ENCODE data around the gene UBA6.

UBA6 gene

GRCh38 chr4:67616478-67616877 is 84.5 kb downstream of the UBA6 start:
- Histone ChIP-seq H3K4me1 (ENCODE audit: control insufficient read depth, insufficient read depth, low read depth, low read length) (no peaks in the 10 kb centered on the region), H3K79me1 (replicated peaks; ENCODE audit: low read length, poor library complexity, severe bottlenecking) (peaks cover 2% of the 10 kb centered on the region), H3K36me3 (ENCODE audit: control insufficient read depth in 1 of 2, insufficient read depth in 2 of 2, low read depth in 1 of 2, low read length in 2 of 2) (peaks cover 6 to 64% of the 10 kb centered on the region in 2 experiments), H3K27ac (ENCODE audit: low read length, poor library complexity, severe bottlenecking) (no peak overlapping the region), H3K14ac (ENCODE audit: low read length in 2 of 2) (no peak overlapping the region), H2BK5ac (ENCODE audit: low read depth, low read length, poor library complexity, severe bottlenecking) (no peak overlapping the region), H3K4ac (ENCODE audit: low read depth in 1 of 2, low read length in 2 of 2) (no peak overlapping the region), H2BK15ac (ENCODE audit: low read depth, poor library complexity, severe bottlenecking) (no peak overlapping the region), H3K4me2 (ENCODE audit: low read length, poor library complexity, severe bottlenecking) (no peak overlapping the region), H4K8ac (ENCODE audit: low read length) (no peak overlapping the region), H3K4me3 (ENCODE audit: insufficient read depth in 1 of 2, low read depth in 1 of 2, low read length in 2 of 2) (no peak overlapping the region), H4K91ac (ENCODE audit: low read length) (no peak overlapping the region), H3K18ac (ENCODE audit: low read depth in 1 of 2, low read length in 2 of 2) (no peak overlapping the region), H3K9me3 (ENCODE audit: control insufficient read depth, low read length) (peaks cover 21% of the 10 kb centered on the region), H2AK5ac (ENCODE audit: low read length, severe bottlenecking) (no peak overlapping the region), H3K27me3 (ENCODE audit: control insufficient read depth in 1 of 2, insufficient read depth in 1 of 2, low read length in 2 of 2) (no peaks in the 10 kb centered on the region), H2BK120ac (ENCODE audit: low read depth, low read length) (no peak overlapping the region), H2BK12ac (ENCODE audit: low read length in 2 of 2) (no peak overlapping the region), H3K9ac (ENCODE audit: low read length) (no peak overlapping the region), H2AFZ (ENCODE audit: low read depth, low read length) (no peak overlapping the region), H3K23ac (ENCODE audit: low read length in 2 of 2) (no peak overlapping the region)
- 97% methylated on average over 1 of the region's 1 CpG for WGBS
- DNase-seq: no peak

- Histone ChIP-seq H3K79me1 (replicated peaks; ENCODE audit: low read length, poor library complexity, severe bottlenecking) (peaks cover 2% of the 10 kb centered on the region), H4K91ac (ENCODE audit: low read length) (no peak overlapping the region), H3K27ac (ENCODE audit: low read length, poor library complexity, severe bottlenecking) (no peak overlapping the region), H4K8ac (ENCODE audit: low read length) (no peak overlapping the region), H3K4me2 (ENCODE audit: low read length, poor library complexity, severe bottlenecking) (no peak overlapping the region), H3K23ac (ENCODE audit: low read length in 2 of 2) (no peak overlapping the region), H3K14ac (ENCODE audit: low read length in 2 of 2) (no peak overlapping the region), H3K18ac (ENCODE audit: low read depth in 1 of 2, low read length in 2 of 2) (no peak overlapping the region), H2BK5ac (ENCODE audit: low read depth, low read length, poor library complexity, severe bottlenecking) (no peak overlapping the region), H3K4me1 (ENCODE audit: control insufficient read depth, insufficient read depth, low read depth, low read length) (no peaks in the 10 kb centered on the region), H2AK5ac (ENCODE audit: low read length, severe bottlenecking) (no peak overlapping the region), H2BK120ac (ENCODE audit: low read depth, low read length) (no peak overlapping the region), H3K27me3 (ENCODE audit: control insufficient read depth in 1 of 2, insufficient read depth in 1 of 2, low read length in 2 of 2) (no peaks in the 10 kb centered on the region), H2AFZ (ENCODE audit: low read depth, low read length) (no peak overlapping the region), H3K9ac (ENCODE audit: low read length) (no peak overlapping the region), H3K4ac (ENCODE audit: low read depth in 1 of 2, low read length in 2 of 2) (no peak overlapping the region), H2BK15ac (ENCODE audit: low read depth, poor library complexity, severe bottlenecking) (no peak overlapping the region), H3K9me3 (ENCODE audit: control insufficient read depth, low read length) (peaks cover 28% of the 10 kb centered on the region), H3K4me3 (ENCODE audit: insufficient read depth in 1 of 2, low read depth in 1 of 2, low read length in 2 of 2) (no peak overlapping the region), H3K36me3 (ENCODE audit: control insufficient read depth in 1 of 2, insufficient read depth in 2 of 2, low read depth in 1 of 2, low read length in 2 of 2) (peaks cover 3 to 51% of the 10 kb centered on the region in 2 experiments), H2BK12ac (ENCODE audit: low read length in 2 of 2) (no peak overlapping the region)
- WGBS: 100% methylated on average over 4 of the region's 5 CpGs
- no peak for DNase-seq
Observed at GRCh38 chr4:67615119-67615518, 85.8 kb downstream of the UBA6 start.

- H3K4ac ChIP-seq (ENCODE audit: low read depth in 1 of 2, low read length in 2 of 2): no peak overlapping the region
- H2BK5ac ChIP-seq (ENCODE audit: low read depth, low read length, poor library complexity, severe bottlenecking): no peak overlapping the region
- no peak overlapping the region for H4K91ac ChIP-seq (ENCODE audit: low read length)
- peaks cover 2% of the 10 kb centered on the region for H3K79me1 ChIP-seq (replicated peaks; ENCODE audit: low read length, poor library complexity, severe bottlenecking)
- H2AK5ac ChIP-seq (ENCODE audit: low read length, severe bottlenecking): no peak overlapping the region
- no peak overlapping the region for H3K14ac ChIP-seq (ENCODE audit: low read length in 2 of 2)
- H2AFZ ChIP-seq (ENCODE audit: low read depth, low read length): no peak overlapping the region
- no peak overlapping the region for H4K8ac ChIP-seq (ENCODE audit: low read length)
- no peak overlapping the region for H3K23ac ChIP-seq (ENCODE audit: low read length in 2 of 2)
- H3K4me1 ChIP-seq (ENCODE audit: control insufficient read depth, insufficient read depth, low read depth, low read length): no peaks in the 10 kb centered on the region
- H3K36me3 ChIP-seq (ENCODE audit: control insufficient read depth in 1 of 2, insufficient read depth in 2 of 2, low read depth in 1 of 2, low read length in 2 of 2): peaks cover 3 to 43% of the 10 kb centered on the region in 2 experiments
- no peak overlapping the region for H3K18ac ChIP-seq (ENCODE audit: low read depth in 1 of 2, low read length in 2 of 2)
- DNase-seq: no peak
- 98% methylated on average over 2 of the region's 4 CpGs for whole genome bisulfite sequencing
- H2BK120ac ChIP-seq (ENCODE audit: low read depth, low read length): no peak overlapping the region
- H3K4me3 ChIP-seq (ENCODE audit: insufficient read depth in 1 of 2, low read depth in 1 of 2, low read length in 2 of 2): no peak overlapping the region
- H3K9ac ChIP-seq (ENCODE audit: low read length): no peak overlapping the region
- H2BK15ac ChIP-seq (ENCODE audit: low read depth, poor library complexity, severe bottlenecking): no peak overlapping the region
- peaks cover 30% of the 10 kb centered on the region for H3K9me3 ChIP-seq (ENCODE audit: control insufficient read depth, low read length)
- no peak overlapping the region for H3K27ac ChIP-seq (ENCODE audit: low read length, poor library complexity, severe bottlenecking)
- no peak overlapping the region for H3K4me2 ChIP-seq (ENCODE audit: low read length, poor library complexity, severe bottlenecking)
- no peak overlapping the region for H2BK12ac ChIP-seq (ENCODE audit: low read length in 2 of 2)
- no peaks in the 10 kb centered on the region for H3K27me3 ChIP-seq (ENCODE audit: control insufficient read depth in 1 of 2, insufficient read depth in 1 of 2, low read length in 2 of 2)
Observed at GRCh38 chr4:67614186-67614585, 86.8 kb downstream of the UBA6 start.

GRCh38 chr4:67608027-67608426 is 92.9 kb downstream of the UBA6 start:
- Histone ChIP-seq H3K4me2 (ENCODE audit: low read length, poor library complexity, severe bottlenecking) (no peak overlapping the region), H3K4me1 (ENCODE audit: control insufficient read depth, insufficient read depth, low read depth, low read length) (no peaks in the 10 kb centered on the region), H2BK120ac (ENCODE audit: low read depth, low read length) (no peak overlapping the region), H3K23ac (ENCODE audit: low read length in 2 of 2) (no peak overlapping the region), H2BK15ac (ENCODE audit: low read depth, poor library complexity, severe bottlenecking) (no peak overlapping the region), H4K91ac (ENCODE audit: low read length) (no peak overlapping the region), H3K14ac (ENCODE audit: low read length in 2 of 2) (no peak overlapping the region), H3K36me3 (ENCODE audit: control insufficient read depth in 1 of 2, insufficient read depth in 2 of 2, low read depth in 1 of 2, low read length in 2 of 2) (peaks cover 0 to 4% of the 10 kb centered on the region in 2 experiments), H3K27me3 (ENCODE audit: control insufficient read depth in 1 of 2, insufficient read depth in 1 of 2, low read length in 2 of 2) (no peaks in the 10 kb centered on the region), H4K8ac (ENCODE audit: low read length) (no peak overlapping the region), H3K79me1 (replicated peaks; ENCODE audit: low read length, poor library complexity, severe bottlenecking) (no peaks in the 10 kb centered on the region), H2BK5ac (ENCODE audit: low read depth, low read length, poor library complexity, severe bottlenecking) (no peak overlapping the region), H3K9me3 (ENCODE audit: control insufficient read depth, low read length) (peaks cover 12% of the 10 kb centered on the region), H3K9ac (ENCODE audit: low read length) (peak overlapping the region; percentile 62), H2AFZ (ENCODE audit: low read depth, low read length) (no peak overlapping the region), H2AK5ac (ENCODE audit: low read length, severe bottlenecking) (no peak overlapping the region), H3K4me3 (ENCODE audit: insufficient read depth in 1 of 2, low read depth in 1 of 2, low read length in 2 of 2) (peak overlapping the region in 1 of 2 experiments; percentile 42), H3K27ac (ENCODE audit: low read length, poor library complexity, severe bottlenecking) (no peak overlapping the region), H3K18ac (ENCODE audit: low read depth in 1 of 2, low read length in 2 of 2) (no peak overlapping the region), H3K4ac (ENCODE audit: low read depth in 1 of 2, low read length in 2 of 2) (no peak overlapping the region), H2BK12ac (ENCODE audit: low read length in 2 of 2) (no peak overlapping the region)
- 100% methylated on average over 3 of the region's 4 CpGs for WGBS
- DNase-seq: no peak
